ENCODE data around the gene DNAJA3.

Gene DNAJA3

DNA sequence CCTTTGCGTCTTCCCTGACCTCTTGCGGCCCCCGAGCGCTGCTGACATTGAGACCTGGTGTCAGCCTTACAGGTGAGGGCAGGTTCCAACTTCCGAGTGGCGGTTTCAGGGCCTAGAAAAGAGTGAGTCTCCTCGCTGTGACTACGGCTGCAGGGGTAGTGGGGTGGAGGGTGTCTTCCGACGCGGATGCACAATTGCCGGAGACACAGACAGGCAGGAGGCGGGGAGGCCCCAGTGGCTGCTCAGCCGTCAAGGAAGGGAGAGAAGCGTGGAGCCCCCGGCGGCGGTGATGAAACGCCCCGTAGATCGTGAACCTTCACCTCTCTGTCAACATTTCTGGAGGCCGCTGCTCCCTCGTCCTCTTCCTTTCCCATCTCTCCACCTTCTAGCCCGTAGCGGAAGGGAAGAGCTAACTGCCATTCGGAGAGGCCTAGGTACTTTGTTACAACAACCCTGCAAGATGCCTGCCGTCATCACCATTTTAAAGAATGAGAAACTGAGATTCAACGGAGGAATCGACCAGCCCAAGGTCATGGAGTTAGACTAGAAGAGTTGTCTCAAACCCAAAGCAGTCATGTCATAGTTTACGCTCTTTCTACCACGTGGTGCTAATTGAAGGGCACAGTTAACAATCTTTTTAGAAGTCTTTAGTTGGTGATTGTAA is 485 bp downstream of the DNAJA3 start:
- H3K36me3 ChIP-seq, result peaks cover 15% of the 10 kb centered on the region
- peak overlapping the region; percentile 97 for H3K4me3 ChIP-seq (ENCODE audit: low read depth, low read length)
- no peak for DNase-seq
- TF ChIP-seq, protein P1, sequence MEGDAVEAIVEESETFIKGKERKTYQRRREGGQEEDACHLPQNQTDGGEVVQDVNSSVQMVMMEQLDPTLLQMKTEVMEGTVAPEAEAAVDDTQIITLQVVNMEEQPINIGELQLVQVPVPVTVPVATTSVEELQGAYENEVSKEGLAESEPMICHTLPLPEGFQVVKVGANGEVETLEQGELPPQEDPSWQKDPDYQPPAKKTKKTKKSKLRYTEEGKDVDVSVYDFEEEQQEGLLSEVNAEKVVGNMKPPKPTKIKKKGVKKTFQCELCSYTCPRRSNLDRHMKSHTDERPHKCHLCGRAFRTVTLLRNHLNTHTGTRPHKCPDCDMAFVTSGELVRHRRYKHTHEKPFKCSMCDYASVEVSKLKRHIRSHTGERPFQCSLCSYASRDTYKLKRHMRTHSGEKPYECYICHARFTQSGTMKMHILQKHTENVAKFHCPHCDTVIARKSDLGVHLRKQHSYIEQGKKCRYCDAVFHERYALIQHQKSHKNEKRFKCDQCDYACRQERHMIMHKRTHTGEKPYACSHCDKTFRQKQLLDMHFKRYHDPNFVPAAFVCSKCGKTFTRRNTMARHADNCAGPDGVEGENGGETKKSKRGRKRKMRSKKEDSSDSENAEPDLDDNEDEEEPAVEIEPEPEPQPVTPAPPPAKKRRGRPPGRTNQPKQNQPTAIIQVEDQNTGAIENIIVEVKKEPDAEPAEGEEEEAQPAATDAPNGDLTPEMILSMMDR (IDR thresholded peaks at IDR 0.05; ENCODE audit: low read depth, low read length), result no peak
- H3K27me3 ChIP-seq, result no peaks in the 10 kb centered on the region
- H3K9me3 ChIP-seq, result no peaks in the 10 kb centered on the region
- no peaks in the 10 kb centered on the region for H3K4me1 ChIP-seq

DNA sequence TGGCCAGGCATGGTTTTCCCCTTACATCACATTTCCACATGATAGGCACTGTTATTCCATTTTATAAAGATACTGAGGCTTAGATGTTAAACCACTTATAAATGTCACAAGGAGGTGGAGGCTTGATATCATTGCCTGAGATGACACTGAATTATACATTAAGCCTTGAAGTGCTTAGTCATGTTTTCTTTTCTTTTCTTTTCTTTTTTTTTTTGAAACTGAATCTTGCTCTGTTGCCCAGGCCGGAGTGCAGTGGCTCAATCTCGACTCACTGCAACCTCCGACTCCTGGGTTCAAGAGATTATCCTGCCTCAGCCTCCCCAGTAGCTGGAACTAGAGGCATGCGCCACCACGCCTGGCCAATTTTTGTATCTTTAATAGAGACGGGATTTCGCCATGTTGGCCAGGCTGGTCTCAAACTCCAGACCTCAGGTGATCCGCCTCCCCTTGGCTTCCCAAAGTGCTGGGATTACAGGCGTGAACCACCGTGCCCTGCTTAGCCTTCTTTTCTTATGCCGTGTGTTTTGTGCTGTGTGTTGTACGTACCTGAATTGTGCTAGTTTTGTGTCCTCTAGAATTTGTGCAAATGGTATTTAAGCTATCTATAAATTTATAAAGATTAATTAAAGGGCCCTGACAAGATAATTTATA is 1.2 kb downstream of the DNAJA3 start:
- H3K4me1 ChIP-seq, result no peaks in the 10 kb centered on the region
- no peak for DNase-seq
- no peaks in the 10 kb centered on the region for H3K9me3 ChIP-seq
- H3K27me3 ChIP-seq, result no peaks in the 10 kb centered on the region
- TF ChIP-seq, protein P1 (IDR thresholded peaks at IDR 0.05; ENCODE audit: low read depth, low read length), result no peak
- H3K4me3 ChIP-seq (ENCODE audit: low read depth, low read length), result peak overlapping the region; percentile 97
- H3K36me3 ChIP-seq, result peaks cover 21% of the 10 kb centered on the region

DNA sequence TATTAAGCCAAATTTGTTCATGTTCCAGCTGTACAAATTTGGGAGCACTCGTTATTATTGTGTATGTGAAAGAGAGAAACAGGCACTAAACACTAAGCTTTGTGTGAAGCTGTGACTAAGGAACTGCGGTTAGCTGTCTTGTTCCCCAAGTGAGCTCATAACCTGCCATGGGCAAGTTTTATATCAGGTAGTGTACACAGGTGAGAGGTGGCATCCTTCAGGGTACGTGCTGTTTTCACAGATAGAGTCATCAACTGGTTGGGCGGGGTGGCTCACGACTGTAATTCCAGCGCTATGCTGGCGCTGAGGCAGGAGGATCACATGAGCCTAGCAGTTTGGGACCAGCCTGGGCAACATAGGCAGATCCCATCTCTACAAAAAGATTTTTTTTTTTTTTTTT is 2.8 kb downstream of the DNAJA3 start:
- no peak for DNase-seq
- Histone ChIP-seq H3K4me1 (no peaks in the 10 kb centered on the region), H3K9me3 (no peaks in the 10 kb centered on the region), H3K36me3 (peaks cover 22% of the 10 kb centered on the region), H3K27me3 (no peaks in the 10 kb centered on the region), H3K4me3 (ENCODE audit: low read depth, low read length) (no peak overlapping the region)
- TF ChIP-seq, protein P1 (IDR thresholded peaks at IDR 0.05; ENCODE audit: low read depth, low read length), result no peak

DNA sequence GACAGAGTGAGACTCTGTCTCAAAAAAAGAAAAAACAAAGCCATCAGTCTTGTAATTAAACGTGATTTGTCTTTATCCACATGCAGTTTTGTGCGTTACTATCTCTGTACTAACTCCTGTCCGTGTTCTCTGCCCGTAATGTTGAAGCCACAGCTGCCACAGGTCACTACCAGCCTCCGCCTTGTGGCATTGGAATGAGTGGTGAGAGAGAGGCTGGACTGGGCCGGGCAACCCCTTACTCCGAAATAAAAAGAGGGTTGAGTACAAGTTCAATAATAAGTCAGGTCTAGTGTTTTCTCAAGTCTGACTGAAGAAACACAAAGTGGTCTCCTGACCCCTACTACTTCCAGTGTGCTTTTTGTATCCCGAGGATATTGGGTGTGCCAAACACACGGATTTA is 5.4 kb downstream of the DNAJA3 start:
- Histone ChIP-seq H3K4me1 (no peaks in the 10 kb centered on the region), H3K27me3 (no peaks in the 10 kb centered on the region), H3K9me3 (no peaks in the 10 kb centered on the region), H3K36me3 (peaks cover 40% of the 10 kb centered on the region), H3K4me3 (ENCODE audit: low read depth, low read length) (no peak overlapping the region)
- no peak for DNase-seq
- TF ChIP-seq, protein P1 (IDR thresholded peaks at IDR 0.05; ENCODE audit: low read depth, low read length), result no peak

DNA sequence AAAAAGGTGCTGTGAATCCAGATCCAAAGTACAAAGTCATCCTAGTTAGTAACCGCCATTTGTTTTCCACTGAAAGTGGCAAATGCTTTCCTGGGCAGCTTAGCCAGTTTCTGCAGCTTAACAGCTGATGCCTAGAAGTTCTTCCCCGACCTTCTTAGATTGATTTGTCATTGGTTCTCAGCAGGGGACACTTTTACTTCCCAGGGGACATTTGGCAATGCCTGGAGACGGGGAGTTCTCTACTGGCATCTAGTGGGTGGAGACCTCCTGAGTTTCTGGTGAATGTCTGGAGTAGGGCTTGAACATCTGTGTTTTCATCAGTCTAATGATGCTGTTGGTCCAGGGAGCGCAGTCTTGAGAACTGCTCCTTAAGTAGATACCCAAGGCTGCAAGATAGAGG is 7.6 kb downstream of the DNAJA3 start:
- no peak for DNase-seq
- no peaks in the 10 kb centered on the region for H3K27me3 ChIP-seq
- TF ChIP-seq, protein P1 (IDR thresholded peaks at IDR 0.05; ENCODE audit: low read depth, low read length), result peak; percentile 10; the same call in 1 of the 2 replicates
- peaks cover 54% of the 10 kb centered on the region for H3K36me3 ChIP-seq
- no peaks in the 10 kb centered on the region for H3K9me3 ChIP-seq
- H3K4me3 ChIP-seq (ENCODE audit: low read depth, low read length), result no peak overlapping the region
- H3K4me1 ChIP-seq, result no peaks in the 10 kb centered on the region

Data from BE2C (cell line).